ENCODE data around the gene TNC.
A peak's percentile ranks its signal among the peaks of the same experiment; 100 is the strongest.

TNC gene

DNA sequence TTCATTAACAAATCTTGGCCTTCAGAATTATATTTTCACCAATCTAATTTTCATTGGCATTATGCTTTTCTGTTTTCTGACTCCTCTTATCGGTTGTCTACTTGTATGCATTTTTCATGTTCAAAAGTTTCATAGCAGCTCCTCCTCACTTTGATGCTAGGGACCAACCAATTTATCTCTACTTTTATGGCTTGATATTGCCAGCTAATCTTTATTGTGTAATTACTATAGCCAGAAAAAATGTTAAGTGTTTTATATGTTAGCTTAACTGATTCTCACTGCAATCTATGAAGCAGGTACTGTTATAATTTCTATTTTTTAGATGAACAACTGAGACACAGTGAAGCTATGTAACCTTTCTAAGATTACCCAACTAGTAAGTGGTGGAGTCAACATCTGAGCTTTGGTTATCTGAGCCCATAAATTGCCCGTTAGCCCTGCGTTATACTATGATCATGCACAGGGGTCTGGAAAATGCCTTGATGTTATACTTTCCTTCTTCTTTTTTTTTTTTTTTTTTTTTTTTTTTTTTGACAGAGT lies 34.4 kb upstream of the TNC start:
- peaks cover 16% of the 10 kb centered on the region for H3K4me1 ChIP-seq (ENCODE audit: control insufficient read depth, insufficient read depth, low read length, unreplicated experiment)
- H3K79me2 ChIP-seq (ENCODE audit: control insufficient read depth, insufficient read depth, low read length, unreplicated experiment) = no peaks in the 10 kb centered on the region
- H2AFZ ChIP-seq (ENCODE audit: low read length, unreplicated experiment) = no peak overlapping the region

DNA sequence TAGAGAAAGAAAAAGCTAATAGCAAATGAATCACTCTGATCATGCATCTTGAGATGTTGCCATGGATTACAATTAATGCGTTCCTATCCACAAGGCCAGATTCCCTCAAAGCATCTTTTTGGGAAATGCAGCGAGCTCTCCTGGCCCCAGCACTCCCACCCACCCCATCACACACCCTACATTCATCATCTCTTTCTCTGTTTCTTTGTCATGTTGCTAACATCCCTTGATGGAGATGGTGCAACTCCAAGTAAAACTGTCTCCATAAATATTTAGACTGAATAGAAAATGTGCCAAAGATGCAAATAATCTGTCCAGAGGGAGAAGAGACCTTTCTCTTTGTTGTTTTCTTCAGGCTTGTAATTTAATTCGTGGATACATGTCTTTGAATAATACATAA lies 30.8 kb upstream of the TNC start:
- Histone ChIP-seq H3K79me2 (ENCODE audit: control insufficient read depth, insufficient read depth, low read length, unreplicated experiment) (no peaks in the 10 kb centered on the region), H3K4me1 (ENCODE audit: control insufficient read depth, insufficient read depth, low read length, unreplicated experiment) (peaks cover 15% of the 10 kb centered on the region)

More for the DNA sequence above, 34.4 kb upstream of the TNC start:
- no peak overlapping the region for H3K27ac ChIP-seq (ENCODE audit: low read depth, low read length)
- no peaks in the 10 kb centered on the region for H3K36me3 ChIP-seq (ENCODE audit: insufficient read depth, low read length)
- H3K4me3 ChIP-seq (ENCODE audit: low read depth, low read length) = no peak overlapping the region
- no peaks in the 10 kb centered on the region for H3K27me3 ChIP-seq (ENCODE audit: insufficient read depth, low read length)

GRCh38 chr9:115146581-115147021 lies 28.6 kb upstream of the TNC start:
- no peaks in the 10 kb centered on the region for H3K36me3 ChIP-seq (ENCODE audit: insufficient read depth, low read length)
- H3K4me3 ChIP-seq (ENCODE audit: low read depth, low read length) = no peak overlapping the region
- peak overlapping the region; percentile 2 for H2AFZ ChIP-seq (ENCODE audit: low read length, unreplicated experiment)
- peaks cover 27% of the 10 kb centered on the region for H3K4me1 ChIP-seq (ENCODE audit: control insufficient read depth, insufficient read depth, low read length, unreplicated experiment)
- no peaks in the 10 kb centered on the region for H3K79me2 ChIP-seq (ENCODE audit: control insufficient read depth, insufficient read depth, low read length, unreplicated experiment)
- H3K27me3 ChIP-seq (ENCODE audit: insufficient read depth, low read length) = no peaks in the 10 kb centered on the region
- peak overlapping the region; percentile 67 for H3K27ac ChIP-seq (ENCODE audit: low read depth, low read length)

More for the DNA sequence above, 30.8 kb upstream of the TNC start:
- Histone ChIP-seq H3K4me3 (ENCODE audit: low read depth, low read length) (no peak overlapping the region), H3K27ac (ENCODE audit: low read depth, low read length) (no peak overlapping the region), H2AFZ (ENCODE audit: low read length, unreplicated experiment) (no peak overlapping the region), H3K27me3 (ENCODE audit: insufficient read depth, low read length) (no peaks in the 10 kb centered on the region), H3K36me3 (ENCODE audit: insufficient read depth, low read length) (no peaks in the 10 kb centered on the region)

GRCh38 chr9:115144706-115145105 lies 26.7 kb upstream of the TNC start:
- no peaks in the 10 kb centered on the region for H3K27me3 ChIP-seq (ENCODE audit: insufficient read depth, low read length)
- no peak overlapping the region for H2AFZ ChIP-seq (ENCODE audit: low read length, unreplicated experiment)
- no peaks in the 10 kb centered on the region for H3K79me2 ChIP-seq (ENCODE audit: control insufficient read depth, insufficient read depth, low read length, unreplicated experiment)
- no peak overlapping the region for H3K4me3 ChIP-seq (ENCODE audit: low read depth, low read length)
- H3K27ac ChIP-seq (ENCODE audit: low read depth, low read length) = no peak overlapping the region
- peaks cover 27% of the 10 kb centered on the region for H3K4me1 ChIP-seq (ENCODE audit: control insufficient read depth, insufficient read depth, low read length, unreplicated experiment)
- H3K36me3 ChIP-seq (ENCODE audit: insufficient read depth, low read length) = no peaks in the 10 kb centered on the region

GRCh38 chr9:115143689-115144088 lies 25.7 kb upstream of the TNC start:
- no peaks in the 10 kb centered on the region for H3K79me2 ChIP-seq (ENCODE audit: control insufficient read depth, insufficient read depth, low read length, unreplicated experiment)
- no peak overlapping the region for H3K27ac ChIP-seq (ENCODE audit: low read depth, low read length)
- no peak overlapping the region for H2AFZ ChIP-seq (ENCODE audit: low read length, unreplicated experiment)
- H3K4me1 ChIP-seq (ENCODE audit: control insufficient read depth, insufficient read depth, low read length, unreplicated experiment) = peaks cover 27% of the 10 kb centered on the region
- H3K4me3 ChIP-seq (ENCODE audit: low read depth, low read length) = no peak overlapping the region
- H3K27me3 ChIP-seq (ENCODE audit: insufficient read depth, low read length) = no peaks in the 10 kb centered on the region
- no peaks in the 10 kb centered on the region for H3K36me3 ChIP-seq (ENCODE audit: insufficient read depth, low read length)

DNA sequence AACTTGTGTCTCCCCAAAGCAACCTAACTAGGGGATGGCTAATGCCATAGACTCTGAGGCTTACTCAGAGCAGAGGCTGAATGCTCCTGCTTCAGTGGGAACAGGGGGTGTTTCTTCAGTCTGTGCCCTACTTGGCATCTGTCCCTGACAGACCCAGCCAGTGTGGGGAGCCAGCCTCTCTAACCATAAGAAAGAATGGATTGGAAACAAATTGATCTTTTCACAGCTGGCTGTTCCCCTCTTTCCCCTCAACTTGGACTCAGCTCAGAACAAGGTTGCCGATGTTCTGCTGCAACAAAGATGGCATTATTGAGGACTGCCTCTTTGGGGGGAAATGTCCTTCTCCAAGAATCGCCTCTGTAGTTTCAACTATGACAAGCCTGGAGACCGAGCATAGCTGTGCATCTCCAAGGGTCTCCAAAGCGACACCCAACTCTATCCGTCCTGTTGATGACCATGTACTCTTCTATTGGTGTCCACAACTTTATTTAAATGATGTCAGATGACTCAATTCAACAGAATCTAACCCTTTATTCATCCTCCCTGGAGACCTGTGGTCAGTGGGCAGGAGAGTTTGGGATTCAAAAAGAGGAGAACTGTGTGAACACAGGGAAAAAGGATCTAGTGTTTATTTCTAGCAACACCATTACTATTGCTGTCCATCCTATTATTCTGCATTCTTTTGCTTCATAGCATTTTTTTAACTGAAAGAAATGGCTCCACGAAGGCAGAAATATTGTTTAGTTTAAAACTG lies 24.7 kb upstream of the TNC start:
- H2AFZ ChIP-seq (ENCODE audit: low read length, unreplicated experiment) = no peak overlapping the region

DNA sequence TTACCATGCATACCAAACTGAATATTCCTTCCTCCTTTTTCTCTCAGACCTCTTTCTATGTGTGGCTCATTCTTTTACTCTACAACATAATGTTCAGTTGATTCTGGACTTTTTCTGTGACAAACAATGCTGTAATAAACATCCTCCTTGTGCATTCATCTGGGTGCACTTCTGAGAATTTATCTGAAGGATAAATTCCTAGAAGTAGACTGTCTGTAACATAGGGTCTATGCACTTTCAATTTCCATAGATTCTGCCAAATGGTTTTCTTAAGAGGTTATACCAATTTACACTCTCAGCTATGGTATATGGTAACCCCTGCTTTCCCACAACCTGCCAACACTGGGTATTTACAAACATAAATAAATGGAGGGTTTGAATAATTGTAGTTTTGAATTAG lies 24.1 kb upstream of the TNC start:
- H3K36me3 ChIP-seq (ENCODE audit: insufficient read depth, low read length) = no peaks in the 10 kb centered on the region
- no peak overlapping the region for H3K27ac ChIP-seq (ENCODE audit: low read depth, low read length)
- H3K4me1 ChIP-seq (ENCODE audit: control insufficient read depth, insufficient read depth, low read length, unreplicated experiment) = peaks cover 20% of the 10 kb centered on the region
- no peaks in the 10 kb centered on the region for H3K27me3 ChIP-seq (ENCODE audit: insufficient read depth, low read length)
- H2AFZ ChIP-seq (ENCODE audit: low read length, unreplicated experiment) = no peak overlapping the region
- H3K4me3 ChIP-seq (ENCODE audit: low read depth, low read length) = no peak overlapping the region
- no peaks in the 10 kb centered on the region for H3K79me2 ChIP-seq (ENCODE audit: control insufficient read depth, insufficient read depth, low read length, unreplicated experiment)

More for the DNA sequence above, 24.7 kb upstream of the TNC start:
- no peaks in the 10 kb centered on the region for H3K27me3 ChIP-seq (ENCODE audit: insufficient read depth, low read length)
- H3K4me1 ChIP-seq (ENCODE audit: control insufficient read depth, insufficient read depth, low read length, unreplicated experiment) = peaks cover 26% of the 10 kb centered on the region
- no peak overlapping the region for H3K4me3 ChIP-seq (ENCODE audit: low read depth, low read length)
- H3K36me3 ChIP-seq (ENCODE audit: insufficient read depth, low read length) = no peaks in the 10 kb centered on the region
- no peaks in the 10 kb centered on the region for H3K79me2 ChIP-seq (ENCODE audit: control insufficient read depth, insufficient read depth, low read length, unreplicated experiment)
- H3K27ac ChIP-seq (ENCODE audit: low read depth, low read length) = no peak overlapping the region

GRCh38 chr9:115141612-115142011 lies 23.7 kb upstream of the TNC start:
- H3K27ac ChIP-seq (ENCODE audit: low read depth, low read length) = no peak overlapping the region
- no peaks in the 10 kb centered on the region for H3K79me2 ChIP-seq (ENCODE audit: control insufficient read depth, insufficient read depth, low read length, unreplicated experiment)
- peaks cover 15% of the 10 kb centered on the region for H3K4me1 ChIP-seq (ENCODE audit: control insufficient read depth, insufficient read depth, low read length, unreplicated experiment)
- H3K4me3 ChIP-seq (ENCODE audit: low read depth, low read length) = no peak overlapping the region
- no peaks in the 10 kb centered on the region for H3K36me3 ChIP-seq (ENCODE audit: insufficient read depth, low read length)
- H2AFZ ChIP-seq (ENCODE audit: low read length, unreplicated experiment) = no peak overlapping the region
- no peaks in the 10 kb centered on the region for H3K27me3 ChIP-seq (ENCODE audit: insufficient read depth, low read length)

DNA sequence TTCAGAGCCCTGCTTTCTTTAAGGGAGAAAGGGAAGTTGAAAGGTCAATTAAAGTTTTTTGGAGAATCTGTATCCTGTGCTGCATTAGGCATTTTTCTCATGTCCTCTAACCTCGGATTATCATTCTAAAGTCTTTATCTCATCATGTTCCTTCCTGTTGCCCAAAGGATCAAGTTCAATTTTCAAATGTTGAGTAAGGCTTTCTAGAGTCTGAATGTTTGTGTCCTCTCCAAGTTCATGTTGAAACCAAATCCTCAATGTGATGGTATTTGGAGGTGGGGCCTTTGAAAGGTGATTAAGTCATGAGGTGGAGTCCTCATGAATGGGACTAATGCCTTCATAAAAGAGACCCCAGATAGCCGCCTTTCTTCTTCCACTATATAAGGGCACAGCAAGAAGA lies 20.2 kb upstream of the TNC start:
- Histone ChIP-seq H3K4me1 (ENCODE audit: control insufficient read depth, insufficient read depth, low read length, unreplicated experiment) (peaks cover 8% of the 10 kb centered on the region), H3K36me3 (ENCODE audit: insufficient read depth, low read length) (no peaks in the 10 kb centered on the region), H3K79me2 (ENCODE audit: control insufficient read depth, insufficient read depth, low read length, unreplicated experiment) (no peaks in the 10 kb centered on the region), H3K4me3 (ENCODE audit: low read depth, low read length) (no peak overlapping the region), H3K27ac (ENCODE audit: low read depth, low read length) (no peak overlapping the region), H2AFZ (ENCODE audit: low read length, unreplicated experiment) (no peak overlapping the region), H3K27me3 (ENCODE audit: insufficient read depth, low read length) (no peaks in the 10 kb centered on the region)

DNA sequence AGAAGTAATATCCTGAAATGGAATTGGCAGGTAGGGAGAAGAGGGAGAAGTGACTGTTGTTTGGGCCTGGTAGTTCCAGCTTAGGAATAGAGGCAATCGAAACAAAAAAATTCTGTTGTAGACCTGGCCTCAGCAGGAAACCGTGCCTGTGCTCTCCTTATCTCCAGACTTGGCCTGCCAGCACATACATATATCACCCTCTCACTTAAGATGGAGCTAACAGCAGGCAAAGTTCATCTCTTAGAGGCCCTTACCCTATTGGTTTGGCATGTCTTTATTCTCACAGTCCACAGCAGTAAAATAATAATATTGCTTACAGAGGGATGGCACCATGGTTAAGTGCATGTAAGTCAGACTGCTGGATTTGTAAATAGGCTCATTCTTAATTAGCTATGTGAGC lies 19.6 kb upstream of the TNC start:
- Histone ChIP-seq H2AFZ (ENCODE audit: low read length, unreplicated experiment) (no peak overlapping the region), H3K27ac (ENCODE audit: low read depth, low read length) (no peak overlapping the region), H3K4me1 (ENCODE audit: control insufficient read depth, insufficient read depth, low read length, unreplicated experiment) (peaks cover 2% of the 10 kb centered on the region), H3K27me3 (ENCODE audit: insufficient read depth, low read length) (no peaks in the 10 kb centered on the region), H3K36me3 (ENCODE audit: insufficient read depth, low read length) (no peaks in the 10 kb centered on the region), H3K4me3 (ENCODE audit: low read depth, low read length) (no peak overlapping the region), H3K79me2 (ENCODE audit: control insufficient read depth, insufficient read depth, low read length, unreplicated experiment) (no peaks in the 10 kb centered on the region)

All from ACC112 (cell line).